GM21717 (cell line): ENCODE data around the gene VIPR2.

Source experiments
- ATAC-seq: cut with Tn5 transposase; IDR thresholded peaks from one replicate; pipeline ENCODE4 v1.9.1; 2021; ENCODE audit warnings: mild to moderate bottlenecking, moderate library complexity; ENCODE audit not compliant: unreplicated experiment

The VIPR2 gene

DNA sequence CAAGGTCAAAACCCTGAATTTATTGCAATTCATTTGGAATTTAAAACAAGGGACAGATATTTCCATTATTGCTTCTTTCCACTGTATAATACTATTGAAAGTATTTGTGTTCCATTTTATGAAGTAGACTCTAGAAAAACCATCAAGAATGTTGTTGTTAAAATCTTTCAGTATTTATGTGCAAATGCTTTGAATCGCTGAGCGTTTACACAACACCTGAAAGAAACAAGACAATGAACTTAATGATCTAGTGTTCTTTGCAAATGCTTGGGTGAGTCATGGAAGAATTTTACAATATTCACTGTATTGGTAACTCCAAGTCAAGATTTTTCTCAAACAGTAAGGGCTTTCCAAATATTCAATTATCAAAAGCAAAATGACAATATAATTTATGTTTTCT, 97.1 kb downstream of the VIPR2 start:
- no peak for ATAC-seq

DNA sequence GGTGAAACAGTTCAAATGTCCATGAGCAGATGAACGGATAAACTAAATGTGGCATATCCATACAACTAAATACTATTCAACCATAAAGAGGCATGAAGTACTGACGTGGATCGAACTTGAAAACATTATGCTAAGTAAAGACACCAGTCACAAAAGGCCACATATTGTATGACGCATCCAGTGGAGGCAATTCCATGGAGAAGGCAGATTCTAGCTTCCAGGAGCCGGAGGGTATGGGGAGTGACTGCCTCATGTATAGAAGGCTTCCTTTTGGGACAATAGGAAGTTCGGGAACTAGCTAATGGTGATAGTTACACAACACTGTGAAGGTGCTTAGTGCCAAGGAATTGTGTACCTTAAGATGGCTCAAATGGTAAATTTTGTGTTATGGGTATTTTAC, 98.4 kb downstream of the VIPR2 start:
- ATAC-seq, result no peak

GRCh38 chr7:159045839-159046238, 98.8 kb downstream of the VIPR2 start:
- no peak for ATAC-seq

DNA sequence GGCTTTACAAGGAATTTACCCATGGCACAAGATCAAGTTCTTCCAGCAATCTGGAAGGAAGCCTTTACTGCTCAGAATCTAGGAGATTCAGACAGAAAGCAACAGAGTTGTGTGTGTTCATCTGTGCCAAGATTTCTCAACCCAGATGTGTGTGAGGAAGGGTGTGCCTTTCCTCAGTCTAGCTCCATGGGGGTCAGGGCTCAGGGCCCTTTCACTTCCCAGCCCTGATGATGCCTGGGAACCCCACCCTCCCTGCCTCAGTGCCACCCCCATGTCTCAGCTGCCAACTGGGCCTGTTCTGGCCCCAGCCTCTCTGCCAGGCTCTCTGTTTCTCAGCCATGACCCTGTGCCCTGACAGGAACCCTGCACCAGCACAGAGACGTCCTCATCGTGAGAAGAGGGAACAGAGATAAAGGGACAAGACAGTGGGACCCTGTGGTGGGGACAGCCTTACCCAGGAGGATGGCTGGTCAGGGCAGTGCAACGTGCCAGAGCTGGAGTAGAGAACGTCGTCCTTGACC, 102.0 kb downstream of the VIPR2 start:
- ATAC-seq, result no peak

GRCh38 chr7:159042103-159042502, 102.6 kb downstream of the VIPR2 start:
- no peak for ATAC-seq

- ATAC-seq, result no peak
Measured at GRCh38 chr7:159040912-159041711, 103.6 kb downstream of the VIPR2 start.

DNA sequence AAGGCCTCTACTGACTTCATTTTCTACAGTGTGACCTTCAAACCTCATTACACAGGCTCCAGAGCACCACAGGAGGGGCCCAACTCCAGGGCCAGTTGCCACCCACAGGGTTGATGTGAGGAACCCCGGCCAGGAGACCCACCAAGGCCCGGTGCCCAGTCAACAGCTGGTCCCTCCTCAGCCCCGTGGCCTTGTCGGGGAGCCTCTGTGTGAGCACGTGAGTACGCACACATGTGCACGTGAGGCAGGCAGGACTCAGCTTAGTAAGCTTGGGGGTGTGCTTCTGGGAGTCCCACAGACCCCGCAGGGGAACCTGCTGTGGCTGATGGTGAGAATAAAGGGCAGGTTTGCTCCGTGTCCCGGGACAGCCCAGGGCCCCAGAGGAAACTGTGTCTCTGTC, 104.5 kb downstream of the VIPR2 start:
- no peak for ATAC-seq

GRCh38 chr7:159039716-159040115, 105.0 kb downstream of the VIPR2 start:
- no peak for ATAC-seq

GRCh38 chr7:159038066-159038465, 106.6 kb downstream of the VIPR2 start:
- ATAC-seq, result no peak

DNA sequence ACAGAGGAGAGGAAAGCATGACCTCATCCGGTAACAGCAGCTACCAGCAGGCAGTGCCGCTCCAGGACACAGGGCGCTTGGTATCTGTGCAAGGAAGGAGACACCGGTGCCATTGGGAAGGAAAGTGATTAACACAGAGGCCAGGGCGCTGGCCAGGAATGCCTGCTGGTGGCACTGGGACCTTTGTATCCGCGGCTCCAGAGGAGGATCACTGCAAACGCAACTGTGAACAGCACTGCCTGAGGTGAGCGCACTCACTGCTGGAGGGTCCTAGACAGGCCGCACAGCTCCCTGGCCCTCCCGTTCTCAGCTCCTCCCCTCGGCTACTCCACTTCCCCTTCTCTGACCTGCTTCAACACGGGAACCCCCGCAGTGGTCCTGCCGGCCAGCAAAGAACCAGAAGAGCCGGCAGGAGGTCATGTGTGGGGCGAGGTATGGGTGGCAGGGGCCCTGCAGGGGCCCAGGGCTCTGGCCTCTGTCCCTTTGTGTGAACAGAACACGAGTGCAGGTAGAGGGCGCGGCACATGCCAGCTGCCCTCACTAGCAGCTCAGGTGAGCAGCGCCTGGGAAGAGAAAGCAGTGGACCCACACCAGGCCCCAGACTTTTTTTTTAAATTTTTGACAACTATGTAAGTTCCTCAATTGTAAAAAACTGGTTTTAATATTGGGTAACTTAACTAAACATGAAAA, 107.6 kb downstream of the VIPR2 start:
- ATAC-seq, result no peak

DNA sequence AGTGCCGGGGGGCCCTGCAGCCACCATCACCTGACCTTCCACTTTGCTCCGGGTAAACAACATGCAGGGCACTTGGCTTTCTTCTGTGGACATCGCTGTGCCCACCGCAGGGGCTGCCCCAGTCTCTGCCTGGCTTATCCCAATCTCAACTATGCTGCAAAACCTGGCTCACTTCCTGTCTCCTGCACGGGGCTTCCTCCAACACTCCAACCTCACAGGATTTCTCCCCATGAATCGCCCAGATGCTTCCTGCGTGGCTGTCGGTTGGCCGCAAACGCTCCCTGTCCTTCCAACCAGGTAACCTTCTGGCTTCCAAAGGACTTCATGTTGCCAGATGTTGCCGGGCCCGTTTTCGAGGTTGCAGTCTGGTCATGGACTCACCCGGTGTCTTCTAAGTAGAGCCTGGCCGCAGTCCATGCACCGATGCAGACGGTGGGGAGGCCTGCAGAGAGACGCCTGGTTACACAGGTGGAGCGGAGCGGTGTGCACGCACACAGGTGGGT, 109.0 kb downstream of the VIPR2 start:
- ATAC-seq, result no peak

- ATAC-seq, result no peak
Measured at GRCh38 chr7:159034988-159035387, 109.7 kb downstream of the VIPR2 start.

GRCh38 chr7:159034394-159034793, 110.3 kb downstream of the VIPR2 start:
- no peak for ATAC-seq

GRCh38 chr7:159033956-159034355, 110.7 kb downstream of the VIPR2 start:
- ATAC-seq, result no peak

- no peak for ATAC-seq
Measured at GRCh38 chr7:159033473-159033825, 111.2 kb downstream of the VIPR2 start.

DNA sequence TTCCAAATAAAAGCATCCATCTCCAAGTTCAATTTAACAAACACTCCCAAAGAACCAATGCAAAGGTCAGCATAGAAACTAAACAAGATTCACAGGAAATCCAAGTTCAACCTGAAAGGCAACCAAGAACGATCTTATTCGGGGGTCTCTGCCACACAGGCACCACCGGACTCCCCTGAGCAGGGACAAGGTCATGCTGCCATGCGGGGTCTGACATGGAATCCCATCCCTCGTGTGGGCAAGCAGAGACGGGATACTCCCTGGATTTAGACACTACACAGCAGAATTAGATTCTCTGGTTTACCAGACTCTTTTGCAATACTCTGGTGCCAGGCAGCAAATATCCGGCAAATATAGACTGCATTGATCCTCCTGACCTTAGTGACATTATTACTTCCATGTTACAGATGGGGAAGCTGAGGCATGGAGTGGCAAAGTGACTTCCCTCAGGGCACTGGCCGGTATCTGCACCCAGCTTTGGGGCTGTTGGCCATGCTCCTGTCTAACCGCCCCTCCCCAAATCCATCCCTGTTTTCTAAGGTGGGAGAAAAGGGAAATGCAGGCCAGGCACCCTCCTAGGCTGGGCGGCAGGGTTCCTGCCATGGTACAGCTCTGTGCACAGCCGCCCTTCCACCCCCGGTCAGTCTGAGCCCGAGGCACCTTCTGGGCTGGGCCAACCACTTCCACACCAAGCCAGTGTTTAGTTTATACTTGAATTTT, 111.8 kb downstream of the VIPR2 start:
- ATAC-seq, result no peak

DNA sequence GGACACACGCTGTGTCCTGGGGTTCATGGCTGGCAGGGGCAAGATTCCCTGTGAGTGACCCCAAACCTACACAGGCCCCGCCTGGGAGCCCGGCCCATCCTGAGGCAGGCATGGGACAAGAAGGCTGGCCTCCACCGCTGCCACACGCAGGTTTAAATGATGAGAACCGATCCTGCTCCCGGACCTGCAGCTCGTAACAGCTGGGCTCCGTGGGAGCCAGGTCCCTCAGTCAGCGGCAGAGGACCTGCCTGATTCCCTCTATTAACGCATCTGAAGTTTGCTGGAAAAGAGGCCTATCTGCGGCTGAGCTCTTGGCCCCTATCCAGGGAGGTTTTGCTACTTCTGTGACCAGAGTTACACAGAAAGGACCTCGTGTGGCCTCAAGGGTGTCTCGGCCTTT, 112.3 kb downstream of the VIPR2 start:
- no peak for ATAC-seq

DNA sequence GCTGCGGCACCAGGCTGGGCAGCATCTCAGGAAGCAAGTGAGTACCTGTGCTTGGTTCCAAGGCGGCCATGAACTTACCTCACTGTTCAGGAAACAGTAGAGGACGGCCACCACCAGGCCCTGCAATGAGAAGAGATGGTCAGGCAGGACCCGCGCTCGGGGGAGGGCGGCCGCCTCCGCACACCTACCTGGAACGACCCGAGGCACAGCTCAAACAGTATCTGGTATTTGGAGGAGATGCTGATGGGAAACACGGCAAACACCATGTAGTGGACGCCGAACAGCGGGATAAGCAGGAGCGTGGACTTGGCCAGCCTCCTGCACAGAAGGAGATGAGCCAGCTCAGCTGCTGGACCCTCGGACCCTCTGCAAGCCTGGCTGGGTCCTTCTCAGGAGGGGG, 112.9 kb downstream of the VIPR2 start:
- ATAC-seq, result no peak

GRCh38 chr7:159031135-159031701, 113.4 kb downstream of the VIPR2 start:
- no peak for ATAC-seq

DNA sequence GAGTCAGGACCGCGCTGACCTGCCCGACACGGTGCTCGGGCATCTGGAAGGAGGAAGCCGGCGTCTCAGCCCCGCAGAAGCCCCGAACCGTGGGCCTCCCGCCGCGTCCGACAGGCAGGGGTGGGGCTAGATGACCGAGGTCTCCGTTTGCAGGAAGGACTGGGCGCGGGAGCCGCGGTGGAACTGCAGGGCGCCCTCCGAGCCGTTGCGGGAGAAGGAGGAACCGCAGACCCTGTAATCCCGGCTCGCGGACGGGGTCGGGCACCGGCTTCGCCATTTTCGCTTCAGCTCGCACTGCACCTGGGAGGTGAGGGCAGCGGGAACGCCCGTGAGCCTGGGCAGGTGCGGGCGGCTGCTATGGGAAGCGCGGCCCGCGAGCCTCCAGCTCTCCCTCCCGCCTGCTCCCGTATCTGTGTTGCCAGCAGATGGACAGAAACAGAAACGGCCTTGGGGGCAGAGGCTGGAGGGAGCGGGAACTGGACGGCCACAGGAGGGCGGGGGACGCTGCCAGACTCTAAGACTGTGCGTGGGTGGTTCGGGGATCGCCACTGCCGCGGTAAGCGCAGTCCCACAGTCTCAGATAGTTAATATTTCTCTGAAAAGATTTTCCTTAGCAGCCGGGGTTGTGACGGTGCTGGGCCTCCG, 114.1 kb downstream of the VIPR2 start:
- no peak for ATAC-seq
